GM21360 (cell line): ENCODE results near the gene PROZ.

ENCODE experiments used
- ATAC-seq: cut with Tn5 transposase; IDR thresholded peaks from one replicate; pipeline ENCODE4 v1.9.1; 2021; ENCODE audit warnings: mild to moderate bottlenecking, moderate library complexity; ENCODE audit not compliant: unreplicated experiment

Gene PROZ

GRCh38 chr13:113196970-113197737 lies 38.7 kb downstream of the PROZ start:
- no peak for ATAC-seq

GRCh38 chr13:113201815-113202214 lies 43.4 kb downstream of the PROZ start:
- no peak for ATAC-seq

GRCh38 chr13:113202912-113203311 lies 44.5 kb downstream of the PROZ start:
- ATAC-seq: no peak

GRCh38 chr13:113203507-113204377 lies 45.3 kb downstream of the PROZ start:
- ATAC-seq: no peak

GRCh38 chr13:113204378-113204734 lies 45.9 kb downstream of the PROZ start:
- no peak for ATAC-seq

- ATAC-seq: no peak
Observed at GRCh38 chr13:113205428-113205931, 47.0 kb downstream of the PROZ start.

DNA sequence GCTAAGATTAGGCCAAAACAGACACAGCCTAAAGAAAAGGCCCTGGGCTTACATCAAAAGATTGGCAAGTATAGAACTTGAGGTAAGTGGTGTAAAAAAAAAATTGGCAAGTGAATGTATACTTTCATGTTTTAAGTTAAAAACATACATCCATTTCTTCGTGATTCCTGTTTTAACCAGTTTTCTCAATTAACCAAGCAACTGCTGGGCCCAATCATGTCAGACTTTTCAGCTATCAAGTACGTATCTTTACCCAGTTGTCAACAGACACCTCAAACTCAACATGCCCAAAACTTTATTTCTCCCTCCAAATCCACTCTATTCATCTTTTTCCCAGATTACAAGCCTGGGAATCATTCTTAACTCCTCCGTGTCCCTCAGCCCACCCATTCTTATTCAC lies 49.0 kb downstream of the PROZ start:
- no peak for ATAC-seq

- peak; percentile 19 for ATAC-seq
Observed at GRCh38 chr13:113207890-113208420, 49.5 kb downstream of the PROZ start.

DNA sequence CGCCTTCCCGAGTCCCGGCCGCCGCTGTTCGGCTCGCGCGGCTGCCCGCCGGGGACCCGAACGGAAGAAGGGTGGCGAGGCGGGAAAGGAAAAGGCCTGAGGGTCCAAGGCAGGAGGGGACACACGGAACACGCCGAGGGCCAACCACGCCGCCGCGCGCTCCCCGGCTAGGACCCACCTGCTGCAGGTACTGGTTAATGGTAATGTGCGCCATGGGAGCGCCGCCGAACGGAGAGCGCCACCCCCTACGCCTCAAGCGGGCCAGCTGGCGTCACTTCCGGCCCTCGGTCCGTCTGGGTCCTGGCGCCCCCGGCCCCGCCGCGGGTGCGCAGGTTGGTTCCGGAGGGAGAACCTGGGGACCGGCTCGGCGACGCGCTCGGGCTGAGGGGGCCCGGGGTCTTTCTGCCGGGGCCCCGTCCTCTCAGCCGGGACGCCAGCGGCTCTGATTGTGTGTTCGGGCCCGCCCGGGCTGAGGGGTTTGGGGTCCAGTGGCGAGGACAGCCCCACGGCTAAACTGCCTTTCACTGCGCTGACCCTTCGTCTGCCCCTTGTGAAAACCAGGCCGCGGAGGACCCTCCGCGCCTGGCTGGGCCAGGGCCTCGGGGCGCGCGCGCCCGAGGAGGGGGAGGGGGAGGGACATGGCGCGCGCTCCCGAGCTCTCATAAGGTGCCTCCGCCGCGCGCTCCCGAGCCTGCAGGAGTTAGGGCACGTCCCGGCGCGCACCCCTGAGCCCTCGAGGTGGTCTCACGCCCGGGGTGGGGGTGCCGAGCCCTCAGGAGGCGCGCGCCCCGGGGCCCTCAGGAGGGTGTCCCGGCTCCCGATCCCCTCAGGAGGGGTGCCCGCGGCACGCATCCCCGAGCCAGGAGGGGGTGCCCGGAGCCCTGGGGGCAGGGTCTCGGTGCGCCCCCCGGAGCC lies 50.2 kb downstream of the PROZ start, which contains the start of gene PCID2:
Gene PCID2 (minus strand): TSS at position 249 of the 915 bp plus-strand sequence. CDS start 35 bp downstream, at position 214.
- peak; percentile 73 for ATAC-seq

DNA sequence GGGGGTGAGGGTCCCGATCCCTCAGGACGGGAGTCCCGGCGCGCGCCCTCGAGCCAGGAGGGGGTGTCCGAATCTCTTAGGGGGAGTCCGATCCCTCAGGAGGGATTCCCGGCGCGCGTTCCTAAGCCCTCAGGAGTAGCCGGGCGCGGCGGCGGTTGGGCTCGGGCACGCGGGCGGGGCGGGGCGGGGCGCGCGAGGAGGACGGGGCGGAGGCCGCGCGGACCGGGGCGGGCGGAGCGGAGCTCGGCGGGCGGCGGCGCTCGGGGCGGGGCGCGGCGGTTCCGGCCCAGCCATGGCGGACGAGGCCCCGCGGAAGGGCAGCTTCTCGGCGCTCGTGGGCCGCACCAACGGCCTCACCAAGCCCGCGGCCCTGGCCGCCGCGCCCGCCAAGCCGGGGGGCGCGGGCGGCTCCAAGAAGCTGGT lies 50.9 kb downstream of the PROZ start, which contains the start of gene CUL4A:
Gene CUL4A (plus strand): TSS at position 278 of the 423 bp plus-strand sequence. CDS start 15 bp downstream, at position 293.
- ATAC-seq: peak; percentile 36

- peak; percentile 33 for ATAC-seq
Observed at GRCh38 chr13:113209759-113210421, 51.4 kb downstream of the PROZ start.

DNA sequence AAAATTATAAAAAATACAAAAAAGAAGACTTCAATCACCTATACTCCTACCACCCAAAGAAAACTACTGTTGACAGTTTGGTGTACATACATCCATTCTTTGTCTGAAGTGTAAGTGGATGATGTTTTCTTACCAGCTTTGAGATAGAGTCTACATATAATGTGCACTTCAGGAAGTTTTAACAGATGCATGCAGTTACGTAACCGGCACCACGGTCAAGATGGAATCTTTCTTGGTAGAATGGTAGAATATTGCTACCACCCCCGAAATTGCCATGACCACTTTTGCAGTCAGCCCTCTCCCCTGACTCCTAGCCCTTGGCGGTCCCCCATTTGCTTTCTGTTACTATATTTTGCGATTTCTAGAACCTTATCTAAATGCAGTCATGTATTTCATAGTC lies 52.4 kb downstream of the PROZ start:
- ATAC-seq: no peak

DNA sequence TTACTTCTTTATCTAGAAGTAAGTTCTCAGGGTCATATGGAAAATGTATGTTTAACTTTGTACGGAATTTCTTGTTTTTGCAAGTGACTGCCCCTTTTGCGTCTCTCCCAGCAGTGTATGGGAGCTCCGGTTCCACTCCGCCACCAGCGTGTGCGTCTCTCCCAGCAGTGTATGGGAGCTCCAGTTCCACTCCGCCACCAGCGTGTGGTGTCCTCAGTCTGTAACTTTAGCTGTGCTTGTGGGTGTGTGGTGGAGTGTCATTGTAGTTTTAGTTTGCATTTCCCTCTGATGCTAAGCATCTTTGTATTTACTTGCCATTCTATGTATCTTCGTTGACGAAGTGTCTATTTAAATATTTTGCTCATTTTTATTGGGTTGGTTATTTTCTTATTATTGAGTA lies 53.3 kb downstream of the PROZ start:
- no peak for ATAC-seq

DNA sequence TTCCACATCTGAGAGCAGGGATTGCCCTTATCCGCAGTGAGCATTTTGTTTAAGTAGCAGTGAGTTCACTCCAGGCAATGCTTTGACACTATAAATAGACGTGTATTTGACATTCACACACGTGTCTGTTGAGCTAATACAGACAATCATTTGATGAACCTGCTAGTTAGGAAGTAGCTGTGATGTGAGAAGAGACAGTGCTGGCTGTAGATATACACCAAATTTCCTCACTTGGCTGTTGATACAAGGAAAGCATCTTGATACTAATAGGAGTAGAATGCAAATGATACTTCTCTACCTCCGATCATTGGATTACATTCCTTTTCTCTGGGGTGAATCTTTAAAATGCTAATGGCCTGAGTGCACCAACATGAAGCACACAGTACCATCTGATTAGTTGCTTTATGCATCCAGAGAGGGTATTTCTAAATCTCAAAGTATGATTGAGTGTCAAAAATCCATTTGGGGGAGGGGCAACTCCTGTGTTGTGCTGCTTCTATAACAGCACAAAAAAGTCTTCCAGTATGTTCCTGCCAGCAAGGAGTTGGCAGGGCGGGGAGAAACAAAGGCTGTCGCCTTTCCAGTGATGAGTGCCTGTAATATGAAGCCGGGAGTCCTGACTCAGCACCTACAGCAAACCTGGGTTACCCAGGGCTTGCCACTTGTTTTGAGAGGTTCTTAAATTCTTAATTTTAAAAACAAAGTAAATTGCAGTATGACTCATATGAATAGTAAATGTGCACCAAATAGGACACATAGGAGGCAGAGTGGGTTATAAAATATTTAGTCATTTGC lies 58.0 kb downstream of the PROZ start:
- ATAC-seq: no peak

DNA sequence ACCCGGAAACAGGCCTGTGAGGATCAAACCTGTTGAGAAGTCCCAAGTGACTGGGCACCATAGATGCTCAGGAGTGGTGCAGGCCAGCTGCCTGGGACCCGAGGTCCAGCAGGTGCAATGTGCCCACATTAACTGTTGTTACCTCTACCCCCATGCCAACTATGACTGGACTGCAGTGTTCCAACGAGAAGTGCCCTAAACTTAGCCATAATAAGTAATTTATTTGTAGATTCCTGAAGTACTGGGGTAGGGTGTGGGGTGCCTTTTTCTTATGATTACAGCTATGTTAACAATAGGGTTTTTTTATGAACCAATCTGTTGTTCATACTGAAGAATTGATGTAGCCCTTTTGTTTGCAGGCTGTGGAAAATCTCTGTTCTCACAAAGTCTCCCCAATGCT lies 60.1 kb downstream of the PROZ start:
- no peak for ATAC-seq

DNA sequence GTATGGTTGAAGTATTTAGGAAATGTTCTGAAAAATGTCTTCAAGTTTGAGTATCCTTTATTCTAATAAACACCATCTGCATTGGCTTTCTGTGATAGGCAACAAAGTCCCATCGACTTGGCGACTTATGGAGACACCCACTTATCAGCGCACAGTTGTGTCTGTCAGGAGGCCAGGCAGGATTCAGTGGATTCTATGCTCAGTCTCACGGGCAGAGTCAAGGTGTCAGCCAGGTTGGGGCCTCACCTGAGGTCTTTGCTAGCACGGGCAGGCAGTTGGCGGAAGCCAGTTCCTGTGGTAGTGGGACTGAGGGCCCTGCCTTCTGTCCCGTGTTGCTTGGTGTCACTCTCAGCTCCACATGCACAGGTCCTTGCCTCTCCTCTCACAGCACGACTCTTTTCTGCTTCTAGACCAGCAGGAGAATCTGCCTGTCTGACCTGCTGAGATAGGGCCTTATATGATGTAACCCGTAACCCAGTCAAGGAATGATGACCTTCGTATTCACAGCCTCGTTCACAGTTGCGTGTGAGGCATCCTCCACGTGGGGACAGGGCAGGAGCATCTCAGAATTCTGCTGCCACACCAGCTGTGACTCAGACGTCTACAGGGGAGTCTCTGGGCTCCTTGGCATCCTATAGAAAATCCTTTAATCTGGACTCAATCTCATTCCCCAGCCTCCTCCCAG lies 61.0 kb downstream of the PROZ start:
- ATAC-seq: no peak

DNA sequence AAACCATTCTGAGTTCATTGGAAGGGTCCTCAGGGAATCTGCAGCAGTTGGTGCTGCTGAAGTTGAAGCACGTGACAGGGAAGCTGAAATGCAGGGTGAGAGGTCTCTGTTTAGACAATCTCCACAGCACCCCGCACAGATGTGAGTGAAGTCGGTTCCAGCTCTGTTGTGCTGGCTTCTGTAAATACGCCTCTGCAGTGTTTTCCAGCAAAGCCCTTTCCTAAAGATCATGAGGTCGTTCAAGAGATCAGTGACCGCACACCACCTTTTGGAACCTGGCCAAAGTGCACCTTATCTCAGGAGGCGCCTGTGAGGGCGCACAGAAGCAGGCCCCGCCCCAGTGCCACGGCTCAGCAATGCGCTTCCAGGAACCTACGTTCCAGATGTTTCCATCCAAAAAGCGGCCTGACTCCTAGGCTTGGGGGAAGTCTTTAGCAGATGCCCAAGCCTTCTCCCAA lies 61.7 kb downstream of the PROZ start:
- no peak for ATAC-seq

DNA sequence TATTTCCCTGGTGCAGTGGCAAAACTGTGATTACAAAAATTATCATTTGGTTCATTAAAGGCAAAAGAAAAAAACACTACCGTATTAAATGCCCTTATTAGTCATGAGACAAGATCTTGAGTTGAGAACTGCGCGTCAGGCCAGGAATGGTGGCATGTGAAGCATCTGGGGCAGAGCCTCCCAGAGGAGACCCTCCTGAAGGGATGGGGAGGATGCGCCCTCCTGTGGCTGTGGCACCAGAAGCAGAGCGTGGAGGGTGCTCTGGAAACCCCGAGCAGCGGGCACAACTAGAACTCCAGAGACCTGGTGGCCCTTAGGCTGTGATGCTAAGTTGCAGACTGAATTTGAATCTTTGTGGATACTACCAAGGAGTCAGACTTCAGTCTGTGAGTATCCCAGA lies 62.4 kb downstream of the PROZ start:
- ATAC-seq: no peak
